UCSD-AML1 (cell line): ENCODE measurements around the gene NBPF12.
A peak's percentile ranks its signal among the peaks of the same experiment; 100 is the strongest.
"Not testable (repeated sequence)": the region's sequence is repeated elsewhere in the genome, so short reads cannot be mapped to it uniquely, and the experiment has no call there.

ENCODE experiments used
- DNase-seq: peaks from one replicate; lab custom pipeline; 2025; ENCODE audit not compliant: unreplicated experiment; lab: John Stamatoyannopoulos, UW

NBPF12 gene

GRCh38 chr1:146938242-146938902 is at the start of gene NBPF12:
Gene NBPF12 (plus strand): TSS chr1:146938324. CDS start chr1:146960144, 21,820 bp downstream.
- peak; percentile 85 for DNase-seq

GRCh38 chr1:146891355-146891754 is 46.8 kb upstream of the NBPF12 start:
- not testable (repeated sequence) for DNase-seq

DNA sequence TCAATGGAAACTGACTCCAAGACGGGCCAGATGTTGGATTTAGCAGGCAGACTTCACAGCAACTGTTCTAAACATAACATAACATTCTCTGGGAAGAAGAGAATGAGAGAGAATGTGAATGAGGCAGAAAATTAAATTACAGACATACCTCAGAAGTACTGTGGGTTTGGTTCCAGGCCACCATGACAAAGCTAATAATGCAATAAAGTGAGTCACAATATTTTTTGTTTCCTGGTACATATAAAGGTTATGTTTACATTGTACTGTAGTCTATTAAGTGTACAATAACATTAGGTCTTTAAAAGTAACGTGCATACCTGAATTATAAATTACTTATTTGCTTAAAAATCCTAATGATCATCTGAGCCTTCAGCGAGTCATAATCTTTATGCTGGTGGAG is 45.8 kb upstream of the NBPF12 start:
- DNase-seq = not testable (repeated sequence)

DNA sequence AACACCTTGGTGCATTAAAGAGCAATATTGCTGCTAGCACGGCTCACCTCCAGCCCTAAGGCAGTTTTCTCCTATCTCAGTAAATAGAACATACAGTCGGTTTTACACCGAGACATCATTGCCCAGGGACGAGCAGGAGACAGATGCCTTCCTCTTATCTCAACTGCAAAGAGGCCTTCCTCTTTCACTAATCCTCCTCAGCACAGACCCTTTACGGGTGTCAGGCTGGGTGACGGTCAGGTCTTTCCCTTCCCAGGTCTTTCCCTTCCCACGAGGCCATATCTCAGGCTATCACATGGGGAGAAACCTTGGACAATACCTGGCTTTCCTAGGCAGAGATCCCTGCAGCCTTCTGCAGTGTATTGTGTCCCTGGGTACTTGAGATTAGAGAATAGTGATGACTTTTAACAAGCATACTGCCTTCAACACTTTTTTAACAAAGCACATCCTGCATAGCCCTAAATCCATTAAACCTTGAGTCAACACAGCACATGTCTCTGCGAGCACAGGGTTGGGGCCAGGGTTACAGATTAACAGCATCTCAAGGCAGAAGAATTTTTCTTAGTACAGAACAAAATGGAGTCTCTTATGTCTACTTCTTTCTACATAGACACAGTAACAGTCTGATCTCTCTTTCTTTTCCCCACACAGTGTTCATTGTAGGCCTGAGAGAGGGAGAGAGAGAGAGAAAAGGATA is 30.4 kb upstream of the NBPF12 start:
- not testable (repeated sequence) for DNase-seq

- DNase-seq = not testable (repeated sequence)
Observed at GRCh38 chr1:146912975-146913374, 25.1 kb upstream of the NBPF12 start.

DNA sequence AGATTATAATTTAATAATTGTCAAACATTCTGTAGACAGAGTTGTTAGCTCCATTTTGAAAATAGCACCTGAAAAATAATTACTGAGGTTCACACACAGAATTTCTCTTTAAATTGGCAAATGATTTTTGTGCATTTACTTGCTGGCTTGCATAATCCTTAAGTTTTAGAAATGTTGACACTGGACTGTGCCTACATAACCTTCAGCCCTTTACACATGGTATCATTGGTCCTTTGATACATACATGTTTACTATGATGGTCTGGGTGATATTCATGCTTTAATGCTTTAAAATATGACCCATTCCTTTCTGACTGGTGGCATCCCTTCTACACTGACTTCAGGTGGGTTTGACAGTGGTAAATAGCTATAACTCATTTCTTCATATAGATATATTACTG is 17.3 kb upstream of the NBPF12 start:
- not testable (repeated sequence) for DNase-seq

GRCh38 chr1:146922614-146923013 is 15.5 kb upstream of the NBPF12 start:
- not testable (repeated sequence) for DNase-seq

DNA sequence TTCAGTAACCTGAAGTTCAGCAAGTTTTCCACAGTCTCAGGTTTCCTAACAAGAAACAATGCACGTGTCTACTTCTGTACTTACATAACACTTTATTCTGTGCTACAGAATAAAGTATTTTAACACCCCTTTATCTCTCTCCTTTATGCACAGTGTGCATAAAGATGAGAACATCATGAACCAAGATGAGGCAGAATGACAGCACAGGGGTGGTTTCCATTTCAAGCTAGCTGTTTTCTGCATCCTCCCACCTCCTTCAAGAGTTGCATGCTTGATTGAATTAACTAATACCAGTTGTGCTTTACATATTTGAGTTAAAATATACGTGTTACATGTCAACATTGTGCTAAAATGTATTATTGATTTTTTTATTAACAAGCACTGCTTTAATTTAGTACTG is 14.0 kb upstream of the NBPF12 start:
- DNase-seq = not testable (repeated sequence)

GRCh38 chr1:146926413-146926812 is 11.7 kb upstream of the NBPF12 start:
- DNase-seq = not testable (repeated sequence)

DNA sequence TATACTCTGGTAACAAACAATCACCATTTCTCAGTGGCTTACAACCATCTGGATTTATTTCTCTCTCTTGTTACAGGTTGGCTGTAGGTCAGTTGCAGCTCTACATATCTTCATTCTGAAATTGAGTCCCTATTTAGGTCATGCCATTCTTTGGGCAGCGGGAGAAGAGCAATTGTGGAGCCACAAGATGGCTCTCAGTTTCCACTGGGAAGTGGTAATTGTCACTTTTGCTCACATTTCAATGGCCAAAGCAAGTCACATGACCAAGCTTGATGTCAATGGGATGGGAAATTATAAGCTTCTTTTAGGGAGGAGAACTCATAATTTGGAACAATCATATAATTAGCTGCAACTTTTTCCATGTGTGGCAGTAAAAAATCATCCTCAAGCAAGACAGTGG is 7.9 kb upstream of the NBPF12 start:
- DNase-seq = not testable (repeated sequence)

DNA sequence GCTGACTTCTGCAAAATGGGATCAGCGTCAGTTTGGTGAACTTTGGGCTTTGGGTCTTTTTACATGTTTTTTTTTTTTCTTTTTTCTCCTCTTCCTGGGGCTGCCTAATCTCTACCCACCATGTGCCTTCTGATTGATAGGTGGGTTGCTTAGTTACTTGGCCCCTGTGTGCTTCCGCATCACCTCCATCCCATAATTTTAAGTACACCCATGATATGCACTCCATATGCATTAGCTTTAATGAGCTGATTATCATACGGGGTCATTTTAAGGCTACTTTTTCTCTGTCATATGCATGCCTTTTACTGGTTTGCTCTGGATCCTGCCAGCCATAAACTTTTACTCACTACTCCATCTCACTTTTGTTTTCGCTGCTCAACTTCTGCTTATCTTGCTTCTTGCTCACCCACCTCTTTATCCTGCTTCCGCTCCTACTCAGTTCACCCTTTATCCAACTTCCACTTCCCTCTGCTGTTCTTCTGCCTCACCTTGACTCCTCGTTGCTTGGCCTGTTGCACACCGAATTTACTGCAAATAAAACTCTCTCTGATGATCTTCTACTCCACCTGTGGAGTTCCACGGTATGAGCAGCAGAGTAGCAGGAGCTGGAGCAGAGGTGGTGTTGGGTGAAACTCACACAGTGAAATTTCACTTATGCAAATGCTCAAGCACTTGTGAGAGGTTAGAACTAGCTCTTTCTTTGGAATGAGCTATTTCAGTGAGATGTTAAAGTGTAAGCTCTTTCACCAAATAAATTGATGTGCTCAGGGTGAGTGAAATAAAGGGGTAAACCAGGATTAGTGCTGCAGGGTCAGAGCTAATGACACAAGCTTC is 3.5 kb upstream of the NBPF12 start:
- DNase-seq = not testable (repeated sequence)

DNA sequence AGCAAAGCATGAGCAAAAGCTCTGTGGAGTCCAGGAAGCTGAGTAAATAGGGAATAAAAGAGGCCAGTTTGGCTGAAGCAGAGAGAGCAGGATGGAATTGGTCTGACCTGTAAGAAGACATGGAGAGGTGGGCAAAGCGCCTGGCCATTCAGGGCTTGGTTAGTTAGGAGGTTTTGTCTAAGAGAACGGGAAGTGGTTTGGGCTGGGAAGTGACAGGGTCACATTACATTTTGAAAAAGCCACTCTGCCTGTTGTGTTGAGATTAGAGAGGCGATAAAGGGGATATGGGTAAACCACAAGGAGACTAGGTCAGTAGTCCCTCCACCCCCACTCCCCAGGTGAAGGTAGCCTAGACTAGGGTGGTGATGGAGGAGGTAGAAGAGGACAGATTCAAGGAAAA is 662 bp upstream of the NBPF12 start:
- not testable (repeated sequence) for DNase-seq

DNA sequence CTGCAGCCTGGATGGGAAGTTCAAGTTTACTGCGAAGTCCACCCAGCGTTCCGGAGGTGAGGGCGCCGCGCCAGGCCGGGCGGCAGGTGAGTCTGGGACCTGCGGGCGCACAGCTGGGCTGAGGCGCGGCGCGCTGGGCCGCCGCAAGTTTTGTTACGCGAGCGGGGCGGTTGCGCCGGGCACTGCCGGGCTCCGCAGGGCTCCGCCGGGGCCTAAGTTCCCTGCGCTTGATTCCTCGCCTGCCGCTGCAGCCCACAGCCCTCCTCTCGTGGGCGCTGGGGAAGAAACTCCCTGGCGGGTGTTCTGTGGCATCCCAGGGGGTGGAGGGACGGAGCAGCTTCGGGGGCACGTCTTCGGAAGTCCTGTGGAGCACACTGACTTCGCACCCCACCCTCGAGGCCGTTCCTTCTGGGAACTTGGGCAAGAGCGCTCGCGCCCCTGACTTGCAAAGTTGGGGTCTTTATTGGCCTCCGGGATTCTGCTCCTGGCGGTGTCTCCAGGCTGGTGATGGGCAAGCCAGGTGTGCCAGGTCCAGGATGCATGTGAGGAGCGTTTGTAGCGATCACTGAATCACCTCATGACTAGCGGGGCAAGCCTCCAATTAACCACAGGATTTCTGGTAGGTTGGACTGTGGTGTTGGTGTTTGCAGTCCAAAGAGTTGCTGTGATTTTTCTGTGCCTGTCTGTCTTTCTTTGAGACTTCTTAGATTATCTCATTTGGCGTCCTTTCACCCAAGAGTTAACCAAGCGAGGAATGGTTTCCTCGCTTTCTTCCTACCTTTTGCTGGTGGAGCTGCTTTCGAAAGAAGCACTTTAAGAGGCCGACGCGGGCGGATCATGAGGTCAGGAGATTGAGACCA is 1.0 kb downstream of the NBPF12 start:
- DNase-seq = not testable (repeated sequence)

DNA sequence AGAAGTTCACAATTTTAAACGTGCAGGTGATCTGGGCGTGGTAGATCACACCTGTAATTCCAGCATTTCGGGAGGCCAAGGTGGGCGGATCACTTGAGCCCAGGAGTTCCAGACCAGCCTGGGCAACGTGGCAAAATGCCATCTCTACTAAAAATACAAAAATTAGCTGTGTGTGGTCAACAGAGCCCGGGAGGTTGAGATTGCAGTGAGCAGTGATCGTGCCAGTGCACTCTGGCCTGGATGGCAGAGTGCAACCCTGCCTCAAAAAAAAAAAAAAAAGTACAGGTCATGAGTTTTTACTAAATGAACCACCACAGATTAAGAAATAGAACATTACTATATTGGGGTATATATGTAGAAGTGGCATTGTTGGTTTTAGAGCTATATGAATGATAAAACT is 2.2 kb downstream of the NBPF12 start:
- DNase-seq = not testable (repeated sequence)

GRCh38 chr1:146943342-146943886 is 5.3 kb downstream of the NBPF12 start:
- not testable (repeated sequence) for DNase-seq

DNA sequence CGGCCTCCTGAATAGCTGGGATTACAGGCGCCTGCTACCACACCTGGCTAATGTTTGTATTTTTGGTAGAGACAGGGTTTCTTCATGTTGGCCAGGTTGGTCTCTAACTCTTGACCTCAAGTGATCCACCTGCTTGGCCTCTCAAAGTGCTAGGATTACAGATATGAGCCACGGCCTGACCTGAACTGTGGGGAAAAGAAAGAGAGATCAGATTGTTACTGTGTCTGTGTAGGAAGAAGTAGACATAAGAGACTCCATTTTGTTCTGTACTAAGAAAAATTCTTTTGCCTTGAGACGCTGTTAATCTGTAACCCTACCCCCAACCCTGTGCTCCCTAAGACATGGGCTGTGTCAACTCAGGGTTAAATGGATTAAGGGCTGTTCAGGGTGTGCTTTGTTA is 10.0 kb downstream of the NBPF12 start:
- not testable (repeated sequence) for DNase-seq

- not testable (repeated sequence) for DNase-seq
Observed at GRCh38 chr1:146964340-146964739, 26.2 kb downstream of the NBPF12 start.

- not testable (repeated sequence) for DNase-seq
Observed at GRCh38 chr1:146966351-146966750, 28.2 kb downstream of the NBPF12 start.

GRCh38 chr1:146970656-146971055 is 32.5 kb downstream of the NBPF12 start:
- DNase-seq = not testable (repeated sequence)

- DNase-seq = not testable (repeated sequence)
Observed at GRCh38 chr1:146972681-146973080, 34.6 kb downstream of the NBPF12 start.
